IPS-NIHi7 (cell line): ENCODE data around the gene PTPRN2.

Experiments
- DNase-seq: peaks from one replicate; pipeline ENCODE4 v3.0.0; 2012; ENCODE audit warnings: mixed read lengths; ENCODE audit errors: extremely low spot score

Gene PTPRN2

GRCh38 chr7:158097453-158098124 is 490.0 kb downstream of the PTPRN2 start:
- no peak for DNase-seq

- no peak for DNase-seq
Measured at GRCh38 chr7:158097106-158097452, 490.5 kb downstream of the PTPRN2 start.

GRCh38 chr7:158096582-158096981 is 491.0 kb downstream of the PTPRN2 start:
- no peak for DNase-seq

DNA sequence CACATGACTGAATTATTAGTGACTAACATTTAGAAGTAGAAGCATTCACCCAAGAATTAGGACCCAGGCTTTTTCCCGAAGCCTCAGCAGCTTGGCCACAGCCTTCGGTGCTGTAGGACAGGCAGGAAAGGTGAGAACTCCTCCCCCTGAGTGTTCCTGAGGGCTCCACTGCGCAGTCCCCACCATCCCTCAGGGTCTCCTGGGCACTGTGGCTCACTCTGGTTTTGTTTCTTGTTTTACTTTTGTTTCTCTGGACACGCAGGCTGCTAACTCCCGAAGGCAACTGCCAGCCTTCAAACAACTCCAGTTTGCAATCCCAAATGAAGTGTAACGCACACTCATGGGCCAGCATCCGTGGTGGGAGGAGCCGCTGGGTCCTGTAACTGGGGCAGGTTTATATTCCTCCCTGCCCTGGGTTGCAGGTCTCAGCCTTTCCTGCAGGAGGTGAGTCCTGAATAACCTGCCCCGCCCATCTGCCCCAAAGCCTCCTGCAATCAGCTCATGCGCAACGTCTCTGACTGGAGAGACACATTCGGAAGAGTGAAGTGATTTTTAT is 492.9 kb downstream of the PTPRN2 start:
- DNase-seq, result no peak

GRCh38 chr7:158094046-158094445 is 493.6 kb downstream of the PTPRN2 start:
- DNase-seq, result no peak

DNA sequence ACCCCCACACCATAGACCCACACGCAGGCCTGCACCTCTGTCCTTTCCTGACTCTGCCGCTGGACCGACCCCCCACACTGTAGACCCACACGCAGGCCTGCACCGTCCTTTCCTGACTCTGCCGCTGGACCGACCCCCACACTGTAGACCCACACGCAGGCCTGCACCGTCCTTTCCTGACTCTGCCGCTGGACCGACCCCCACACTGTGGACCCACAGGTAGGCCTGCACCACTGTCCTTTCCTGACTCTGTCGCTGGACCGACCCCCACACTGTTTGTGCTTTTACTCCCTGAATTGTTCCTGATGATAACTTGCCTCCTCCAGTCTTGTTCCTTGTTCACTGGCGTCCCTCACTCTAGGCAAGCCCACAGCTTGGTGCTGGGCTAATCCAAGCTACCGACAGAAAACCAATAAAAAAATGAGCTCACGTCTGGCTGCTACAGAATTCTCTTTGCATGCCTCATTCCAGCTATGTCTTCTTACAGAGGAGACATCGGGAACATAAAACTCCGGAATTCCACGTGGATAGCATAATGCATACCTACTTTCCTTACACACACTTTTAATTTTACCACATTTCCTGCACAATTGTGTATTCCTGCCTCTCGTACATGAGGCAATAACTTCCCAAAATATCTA is 494.3 kb downstream of the PTPRN2 start:
- DNase-seq, result no peak

DNA sequence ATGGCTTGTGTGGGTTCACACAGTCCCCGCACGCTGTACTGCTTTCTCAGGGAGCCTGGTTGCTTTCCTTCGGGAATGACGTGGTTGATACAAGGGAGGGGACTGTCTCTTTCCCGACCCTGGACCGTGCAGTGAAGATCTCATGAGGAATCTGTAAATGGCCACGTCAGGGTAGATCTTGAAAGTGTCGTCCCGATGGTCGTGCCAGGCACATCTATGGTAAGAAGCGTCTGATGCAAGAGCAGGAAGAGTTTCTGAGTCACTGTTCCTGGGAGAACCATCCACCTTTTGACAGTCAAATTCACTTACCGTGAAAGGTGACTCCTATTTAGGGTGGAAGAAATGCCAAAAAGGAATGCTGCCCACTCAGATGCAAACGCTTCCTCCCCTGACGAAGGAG is 500.4 kb downstream of the PTPRN2 start:
- no peak for DNase-seq

- DNase-seq, result no peak
Measured at GRCh38 chr7:158085741-158086695, 501.6 kb downstream of the PTPRN2 start.

DNA sequence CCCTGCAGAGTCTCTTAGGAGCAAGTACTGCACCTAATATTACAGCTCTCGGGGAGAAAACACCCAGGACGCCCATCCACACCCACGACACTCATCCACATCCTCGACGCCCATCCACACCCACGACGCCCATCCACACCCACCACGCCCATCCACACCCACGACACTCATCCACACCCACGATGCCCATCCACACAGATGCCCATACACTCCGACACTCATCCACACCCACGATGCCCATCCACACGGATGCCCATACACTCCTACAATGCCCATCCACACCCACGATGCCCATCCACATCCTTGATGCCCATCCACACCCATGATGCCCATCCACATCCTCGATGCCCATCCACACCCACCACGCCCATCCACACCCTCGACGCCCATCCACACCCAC is 503.1 kb downstream of the PTPRN2 start:
- no peak for DNase-seq

- DNase-seq, result no peak
Measured at GRCh38 chr7:158083526-158084310, 503.9 kb downstream of the PTPRN2 start.

- DNase-seq, result no peak
Measured at GRCh38 chr7:158082761-158083160, 504.9 kb downstream of the PTPRN2 start.

DNA sequence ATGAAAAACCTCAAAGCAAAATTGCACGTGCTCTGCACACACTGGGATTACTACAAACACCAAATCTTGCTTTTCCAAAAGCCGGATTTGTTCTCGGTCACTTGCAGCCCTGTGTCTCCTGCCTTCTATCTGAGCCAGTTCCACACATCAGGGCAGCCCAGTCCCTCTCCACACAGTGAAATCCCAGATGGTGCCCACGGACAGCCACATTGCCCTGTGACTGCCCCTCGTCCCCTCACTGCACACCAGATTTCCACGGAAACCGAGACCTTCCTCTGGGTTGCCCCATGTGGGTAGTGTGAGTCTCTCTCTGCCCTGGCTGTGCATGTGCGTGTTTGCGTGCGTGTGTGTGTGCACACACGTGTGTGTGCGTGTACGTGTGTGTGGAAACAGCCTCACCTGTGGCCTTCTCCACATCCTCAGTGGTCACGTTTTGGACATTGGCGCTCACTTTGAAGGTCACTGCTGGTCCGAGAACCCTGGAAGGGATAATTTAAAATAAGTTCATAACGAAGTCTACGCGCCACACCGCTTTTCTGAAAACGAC is 506.7 kb downstream of the PTPRN2 start:
- no peak for DNase-seq

GRCh38 chr7:158077934-158078910 is 509.4 kb downstream of the PTPRN2 start:
- no peak for DNase-seq

GRCh38 chr7:158077151-158077840 is 510.3 kb downstream of the PTPRN2 start:
- no peak for DNase-seq

DNA sequence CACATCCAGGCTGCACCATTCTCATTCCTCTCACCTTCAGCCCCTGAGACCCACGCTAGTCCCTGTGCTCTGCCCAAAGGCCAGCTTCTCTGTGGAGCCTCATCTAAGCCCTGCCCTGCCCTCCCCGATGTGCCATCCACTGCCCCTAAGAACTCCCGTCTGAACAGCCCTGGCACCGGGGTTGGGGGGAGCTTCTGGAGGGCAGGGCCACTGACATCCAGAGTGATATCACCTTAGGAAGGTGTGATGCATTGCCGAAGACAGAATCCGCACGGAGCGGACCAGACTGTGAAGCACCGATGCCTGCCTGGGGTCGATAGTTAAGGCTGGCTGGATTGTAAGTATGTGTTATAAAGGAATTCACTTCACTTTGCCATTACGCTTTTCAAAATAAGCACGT is 511.0 kb downstream of the PTPRN2 start:
- no peak for DNase-seq

- no peak for DNase-seq
Measured at GRCh38 chr7:158076215-158076614, 511.4 kb downstream of the PTPRN2 start.

DNA sequence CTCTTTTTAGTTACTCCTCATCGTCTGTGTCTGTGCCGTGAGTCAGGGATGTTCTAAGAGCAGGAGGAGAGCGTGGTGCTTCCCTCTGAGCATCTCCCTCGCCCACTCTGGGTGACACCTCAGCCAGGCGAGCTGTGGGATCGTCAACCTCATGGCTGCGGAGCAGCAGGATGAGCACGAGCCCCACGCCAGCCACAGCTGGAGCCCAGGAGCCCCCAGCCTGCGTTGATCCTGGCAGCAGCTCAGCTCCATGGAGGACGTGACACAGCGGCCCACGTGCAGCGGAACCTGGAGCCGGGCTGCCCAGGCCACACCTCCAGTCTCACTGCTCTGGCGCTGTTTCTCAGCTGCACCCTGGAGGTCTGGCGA is 512.0 kb downstream of the PTPRN2 start:
- no peak for DNase-seq

DNA sequence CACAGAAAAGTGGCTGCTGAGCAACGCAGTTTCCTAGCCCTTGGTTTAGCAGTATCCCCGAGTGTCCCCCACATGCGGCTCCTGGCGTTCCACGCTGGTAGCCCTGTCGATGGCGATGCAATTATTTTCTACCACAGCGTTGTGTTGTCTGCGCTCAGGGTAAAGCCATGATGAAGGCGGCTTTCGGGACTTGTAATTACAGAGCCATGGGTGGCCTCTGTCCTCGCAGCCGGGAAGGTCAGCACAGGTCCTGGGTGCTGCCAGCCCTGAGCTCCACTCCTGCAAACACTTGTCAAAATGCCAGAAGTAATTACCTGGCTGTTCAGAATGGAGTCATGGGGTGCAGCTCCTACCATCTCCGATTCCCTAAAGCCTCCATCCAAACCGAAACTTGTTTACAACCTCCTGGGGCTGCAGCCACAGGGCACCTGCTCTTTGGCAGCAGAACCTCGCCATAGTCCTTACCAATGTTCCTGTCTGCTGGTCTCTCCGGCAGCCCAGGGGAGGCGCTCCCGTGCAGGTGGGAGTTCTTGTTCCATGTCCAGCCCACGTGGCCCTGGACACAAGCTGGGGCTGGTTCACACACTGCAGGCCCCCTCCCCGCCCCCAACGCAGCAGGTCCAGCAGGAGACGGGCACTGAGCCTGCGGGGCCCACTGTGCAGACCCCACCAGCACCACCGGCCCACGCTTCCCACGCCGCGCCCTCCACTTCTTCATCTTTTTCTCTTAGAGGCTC is 512.6 kb downstream of the PTPRN2 start:
- no peak for DNase-seq
